DND-41 (cell line): ENCODE results near the gene DENND2D.

Experiments
- ATAC-seq: fragments of 200-7000 bp; cut with Tn5 transposase; 3 replicates; pipeline ENCODE4 v1.9.1; 2021; ENCODE audit warnings: low read depth; ENCODE audit not compliant: insufficient read depth
- DNase-seq: peaks from one replicate; pipeline ENCODE4 v3.0.0-alpha.2; 2020
- H2AFZ ChIP-seq: 2 replicates; pipeline ENCODE4 v1.6.0; 2012; ENCODE audit warnings: low read depth, low read length
- H3K27ac ChIP-seq: 2 replicates; pipeline ENCODE4 v1.5.1; 2012; ENCODE audit warnings: low read length, inconsistent platforms
- H3K27me3 ChIP-seq: fragments of 200-600 bp; sonication (generic); 2 replicates; pipeline ENCODE4 v1.6.0; 2012; ENCODE audit warnings: low read length, mild to moderate bottlenecking, inconsistent platforms; ENCODE audit not compliant: insufficient read depth, poor library complexity
- H3K36me3 ChIP-seq: 2 replicates; pipeline ENCODE4 v1.5.1; 2012; ENCODE audit warnings: low read length, inconsistent platforms; ENCODE audit not compliant: insufficient read depth
- H3K4me1 ChIP-seq: 2 replicates; pipeline ENCODE4 v1.5.1; 2012; ENCODE audit warnings: mild to moderate bottlenecking, low read length; ENCODE audit not compliant: insufficient read depth
- H3K4me2 ChIP-seq: 2 replicates; pipeline ENCODE4 v1.6.0; 2012; ENCODE audit warnings: mild to moderate bottlenecking, moderate library complexity, low read length, inconsistent platforms; ENCODE audit not compliant: insufficient read depth
- H3K4me3 ChIP-seq, 2 experiments: fragments of 200-600 bp in 1 of 2; shearing (Covaris generic) in 1 of 2; 2 replicates each; pipeline ENCODE4 v1.5.1; 2012 to 2016; ENCODE audit warnings: inconsistent platforms in 2 of 2, low read length in 2 of 2, mild to moderate bottlenecking in 2 of 2, low read depth in 1 of 2, moderate library complexity in 1 of 2
- H3K79me2 ChIP-seq: 2 replicates; pipeline ENCODE4 v1.6.0; 2012; ENCODE audit warnings: low read length, inconsistent platforms; ENCODE audit not compliant: insufficient read depth
- H3K9ac ChIP-seq: 2 replicates; pipeline ENCODE4 v1.6.0; 2012; ENCODE audit warnings: low read depth, mild to moderate bottlenecking, inconsistent platforms, low read length, moderate library complexity
- H3K9me3 ChIP-seq: 2 replicates; pipeline ENCODE4 v1.5.1; 2012; ENCODE audit warnings: low read length, moderate library complexity, mild to moderate bottlenecking, inconsistent platforms; ENCODE audit not compliant: insufficient read depth, severe bottlenecking
- H4K20me1 ChIP-seq: 2 replicates; pipeline ENCODE4 v1.6.0; 2012; ENCODE audit warnings: low read length; ENCODE audit not compliant: insufficient read depth
- EZH2 ChIP-seq: IDR thresholded peaks from 3 replicates; pipeline ENCODE4 v1.6.1; 2012; ENCODE audit warnings: borderline replicate concordance, low read depth, mild to moderate bottlenecking, moderate library complexity, low read length, inconsistent platforms; ENCODE audit not compliant: severe bottlenecking
- TF ChIP-seq, protein P1 (sequence below): IDR thresholded peaks from 2 replicates; pipeline ENCODE4 v1.5.1; 2012; ENCODE audit warnings: borderline replicate concordance, low read length, moderate library complexity, mild to moderate bottlenecking; ENCODE audit not compliant: poor library complexity, severe bottlenecking; ENCODE audit errors: extremely low read depth

The DENND2D gene

DNA sequence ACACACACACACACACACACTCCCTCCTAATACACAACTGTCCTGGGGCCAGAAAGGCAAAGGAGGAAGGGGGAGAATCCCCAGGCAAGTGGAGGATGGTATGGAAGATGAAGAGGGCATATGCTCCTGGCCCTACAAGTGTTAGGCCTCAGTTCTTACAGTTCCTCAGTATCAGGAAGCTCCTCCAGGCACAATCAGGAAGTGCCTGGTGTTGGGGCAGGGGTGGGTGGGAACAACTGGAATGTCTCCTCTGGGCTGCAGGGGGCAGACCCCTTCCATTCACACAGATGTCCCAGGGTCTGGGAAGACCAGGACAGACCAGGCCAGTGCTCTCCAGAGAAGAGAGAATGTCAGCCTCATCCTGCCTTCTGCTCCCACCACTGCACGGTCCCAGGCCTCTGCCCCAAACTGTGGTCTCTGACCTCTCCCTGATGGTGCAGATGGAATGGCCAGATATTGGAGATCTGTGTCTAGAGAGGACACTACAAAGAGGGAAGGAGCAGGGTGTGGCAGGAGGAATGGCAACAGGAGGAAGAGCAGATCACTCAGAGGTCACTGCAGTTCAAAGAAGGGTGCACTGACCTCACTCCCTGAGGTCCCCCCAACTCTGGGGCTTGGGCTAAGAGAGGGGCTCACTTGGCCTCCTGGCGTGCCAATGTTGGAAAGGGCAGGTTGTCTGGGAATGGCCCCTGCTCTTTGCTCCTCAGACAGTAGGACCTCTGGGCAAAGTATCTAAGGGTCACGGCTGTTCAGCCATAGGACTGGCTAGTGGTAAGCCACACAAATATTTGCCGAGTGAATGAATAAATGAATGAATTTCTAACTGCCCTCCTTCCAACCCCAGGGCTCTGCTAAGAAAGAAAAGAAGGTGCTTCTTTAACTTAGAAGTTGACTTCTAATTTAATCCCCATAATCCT is 2.5 kb upstream of the DENND2D start:
- H3K4me1 ChIP-seq: peaks cover 98% of the 10 kb centered on the region
- ATAC-seq: no peak
- peak overlapping the region in 1 of 2 experiments; percentile 76; a peak in 2 of 4 replicates for H3K4me3 ChIP-seq

DNA sequence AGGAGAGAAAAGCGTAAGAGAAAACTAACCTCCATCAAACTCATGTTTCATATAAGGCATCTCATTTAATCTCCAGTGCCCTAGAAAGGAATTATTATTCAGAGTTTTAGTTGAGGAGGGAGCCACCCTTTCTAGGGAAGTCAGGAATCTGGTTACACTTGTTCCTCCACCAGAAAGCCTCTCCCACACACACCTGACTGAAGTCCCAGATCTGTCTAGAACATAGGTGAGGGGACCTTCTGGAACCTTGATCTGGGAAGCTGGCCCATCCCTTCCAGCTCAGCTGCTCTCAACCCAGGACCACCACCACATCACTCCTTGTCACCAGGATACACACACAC is 1.9 kb upstream of the DENND2D start:
- Histone ChIP-seq H3K4me3 (peak overlapping the region in 1 of 2 experiments; percentile 76; a peak in 2 of 4 replicates), H3K27ac (peak overlapping the region; percentile 89)

More for the DNA sequence above, 2.5 kb upstream of the DENND2D start:
- Histone ChIP-seq H3K9me3 (no peaks in the 10 kb centered on the region), H4K20me1 (no peaks in the 10 kb centered on the region), H3K36me3 (peaks cover 23% of the 10 kb centered on the region), H3K9ac (peak overlapping the region; percentile 73), H3K27me3 (no peaks in the 10 kb centered on the region), H3K79me2 (peaks cover 57% of the 10 kb centered on the region), H3K27ac (peak overlapping the region; percentile 89), H3K4me2 (peak overlapping the region; percentile 75), H2AFZ (no peak overlapping the region)
- TF ChIP-seq EZH2: no peak
- TF ChIP-seq, protein P1, sequence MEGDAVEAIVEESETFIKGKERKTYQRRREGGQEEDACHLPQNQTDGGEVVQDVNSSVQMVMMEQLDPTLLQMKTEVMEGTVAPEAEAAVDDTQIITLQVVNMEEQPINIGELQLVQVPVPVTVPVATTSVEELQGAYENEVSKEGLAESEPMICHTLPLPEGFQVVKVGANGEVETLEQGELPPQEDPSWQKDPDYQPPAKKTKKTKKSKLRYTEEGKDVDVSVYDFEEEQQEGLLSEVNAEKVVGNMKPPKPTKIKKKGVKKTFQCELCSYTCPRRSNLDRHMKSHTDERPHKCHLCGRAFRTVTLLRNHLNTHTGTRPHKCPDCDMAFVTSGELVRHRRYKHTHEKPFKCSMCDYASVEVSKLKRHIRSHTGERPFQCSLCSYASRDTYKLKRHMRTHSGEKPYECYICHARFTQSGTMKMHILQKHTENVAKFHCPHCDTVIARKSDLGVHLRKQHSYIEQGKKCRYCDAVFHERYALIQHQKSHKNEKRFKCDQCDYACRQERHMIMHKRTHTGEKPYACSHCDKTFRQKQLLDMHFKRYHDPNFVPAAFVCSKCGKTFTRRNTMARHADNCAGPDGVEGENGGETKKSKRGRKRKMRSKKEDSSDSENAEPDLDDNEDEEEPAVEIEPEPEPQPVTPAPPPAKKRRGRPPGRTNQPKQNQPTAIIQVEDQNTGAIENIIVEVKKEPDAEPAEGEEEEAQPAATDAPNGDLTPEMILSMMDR: peak; percentile 41
- DNase-seq: peak; percentile 41

DNA sequence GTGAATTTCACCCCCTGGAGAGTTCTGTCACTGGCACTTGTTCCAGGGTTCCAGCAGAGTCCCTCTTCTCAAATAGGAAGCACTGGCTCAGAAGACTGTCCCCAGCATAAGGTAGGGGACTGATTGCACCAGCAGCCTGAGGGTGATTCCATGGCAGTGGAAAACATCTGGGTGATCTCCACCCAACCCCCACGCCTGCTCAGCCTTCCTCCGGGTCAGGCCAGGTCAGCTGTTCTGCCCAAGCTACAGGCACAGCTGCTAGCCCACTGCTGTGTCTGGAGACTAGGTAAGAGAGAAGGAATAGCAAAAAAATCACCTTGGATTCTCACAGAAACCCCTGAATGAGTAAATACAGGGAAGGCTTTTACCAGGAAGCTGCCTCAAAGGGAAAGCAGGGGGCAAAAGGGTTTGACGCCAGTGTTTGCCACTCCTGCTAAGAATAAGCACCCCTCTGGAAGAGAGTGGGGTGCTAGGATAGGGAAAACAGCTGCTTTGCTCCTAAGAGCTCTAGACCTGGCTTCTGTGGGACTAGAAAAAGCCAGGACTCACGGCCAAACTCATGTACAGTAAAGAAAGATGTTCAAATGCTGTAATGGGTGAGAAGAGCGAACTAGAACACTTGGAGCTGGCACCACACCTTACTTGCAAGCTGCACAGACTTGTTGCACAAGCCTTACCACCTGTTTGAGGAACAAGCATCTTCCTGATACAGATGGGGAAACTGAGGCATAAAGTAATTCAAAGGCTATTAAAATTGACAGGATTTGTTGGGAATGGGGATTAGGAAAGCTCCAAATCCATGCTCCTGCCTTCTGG is 1.0 kb upstream of the DENND2D start:
- Histone ChIP-seq H3K9me3 (no peaks in the 10 kb centered on the region), H3K9ac (peak overlapping the region; percentile 73), H3K27me3 (no peaks in the 10 kb centered on the region), H3K4me2 (peak overlapping the region; percentile 75), H3K36me3 (peaks cover 38% of the 10 kb centered on the region), H3K27ac (peak overlapping the region; percentile 89), H2AFZ (no peak overlapping the region), H3K4me1 (peaks cover 100% of the 10 kb centered on the region), H3K4me3 (peak overlapping the region; percentile 57 to 76; a peak in 3 of 4 replicates), H3K79me2 (peaks cover 72% of the 10 kb centered on the region), H4K20me1 (peaks cover 8% of the 10 kb centered on the region; the same call in 1 of the 2 replicates)
- no peak for ATAC-seq
- DNase-seq: peak; percentile 55
- TF ChIP-seq, protein P1: no peak
- no peak for TF ChIP-seq EZH2

More for the DNA sequence above, 1.9 kb upstream of the DENND2D start:
- H4K20me1 ChIP-seq: no peaks in the 10 kb centered on the region; the same call in 1 of the 2 replicates
- TF ChIP-seq, protein P1: no peak
- no peak for TF ChIP-seq EZH2
- ATAC-seq (no peak), DNase-seq (no peak)
- peak overlapping the region; percentile 75 for H3K4me2 ChIP-seq
- no peak overlapping the region for H2AFZ ChIP-seq
- H3K9me3 ChIP-seq: no peaks in the 10 kb centered on the region
- no peaks in the 10 kb centered on the region for H3K27me3 ChIP-seq
- peaks cover 98% of the 10 kb centered on the region for H3K4me1 ChIP-seq
- peak overlapping the region; percentile 73 for H3K9ac ChIP-seq
- peaks cover 63% of the 10 kb centered on the region for H3K79me2 ChIP-seq
- peaks cover 30% of the 10 kb centered on the region for H3K36me3 ChIP-seq
